HL-60/S4 treated with phorbol 12-myristate 13-acetate at 8.2 ng/mL for 4 days and 3 days (cell line): ENCODE measurements around the gene TPD52L1.
"Not testable (repeated sequence)": the region's sequence is repeated elsewhere in the genome, so short reads cannot be mapped to it uniquely, and the experiment has no call there.

Source experiments
- in situ Hi-C: fragments of 300-500 bp; cut with MboI; formaldehyde crosslinking; loops from 2 replicates; pipeline ENCODE4 v1.15.0; 2022; ENCODE audit warnings: low sequenced_read_pairs

The TPD52L1 gene

DNA sequence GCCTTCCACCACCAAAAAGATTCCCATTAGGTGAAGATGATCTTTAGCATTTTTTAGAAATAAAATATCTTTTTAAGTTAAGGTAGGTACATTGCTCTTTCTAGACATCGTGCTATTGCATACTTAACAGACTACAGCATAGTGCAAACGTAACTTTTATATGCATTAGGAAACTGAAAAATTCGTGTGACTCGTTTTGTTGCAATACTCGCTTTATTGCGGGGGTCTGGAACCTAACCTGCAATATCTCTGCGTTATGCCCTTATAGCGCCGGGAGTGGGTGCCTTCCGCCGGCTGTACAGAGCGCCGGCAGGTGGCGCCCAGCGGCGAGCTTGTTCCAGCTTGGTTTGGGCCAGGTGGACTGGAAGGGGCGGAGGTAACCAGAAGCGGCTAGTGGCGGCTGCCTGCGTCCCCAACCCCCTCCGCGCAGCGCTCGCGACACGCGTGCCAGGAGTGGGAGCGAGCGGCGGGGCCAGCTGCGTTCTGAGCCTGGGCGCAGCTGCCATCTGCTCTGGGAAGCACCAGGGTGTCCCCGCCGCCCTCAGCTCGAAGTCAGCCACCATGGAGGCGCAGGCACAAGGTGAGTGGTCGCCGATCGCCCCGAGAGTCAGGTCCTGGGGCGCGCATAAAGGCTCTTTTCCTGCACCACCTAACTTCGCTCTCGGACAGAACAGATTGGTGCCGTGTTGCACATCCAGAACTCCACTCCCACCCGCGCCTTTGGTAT, at the start of gene TPD52L1:
TSS of gene TPD52L1 (plus strand) at position 383 of the 727 bp plus-strand sequence. CDS start at position 562, 179 bp downstream.
- in situ Hi-C loops = no loop called here

DNA sequence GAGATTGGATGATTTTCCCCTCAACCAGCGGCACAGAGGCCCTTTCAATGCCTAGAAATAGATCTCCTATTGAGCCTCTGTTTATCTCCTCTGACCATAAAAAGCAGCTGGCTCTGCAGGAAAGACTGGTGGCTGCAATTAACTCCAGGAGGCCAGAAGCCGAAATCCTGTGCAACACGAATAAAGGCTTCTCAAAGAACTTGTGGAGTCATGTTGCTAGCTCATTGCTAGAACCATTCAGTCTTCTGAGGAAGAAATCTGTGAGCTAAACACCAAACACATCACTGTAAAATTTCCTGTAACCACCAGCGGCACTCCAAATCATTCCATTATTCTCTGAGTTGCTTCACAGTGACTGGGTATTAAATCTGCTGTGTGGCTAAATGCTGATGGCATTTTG, 49.1 kb upstream of the TPD52L1 start:
- in situ Hi-C loops = no loop called here

DNA sequence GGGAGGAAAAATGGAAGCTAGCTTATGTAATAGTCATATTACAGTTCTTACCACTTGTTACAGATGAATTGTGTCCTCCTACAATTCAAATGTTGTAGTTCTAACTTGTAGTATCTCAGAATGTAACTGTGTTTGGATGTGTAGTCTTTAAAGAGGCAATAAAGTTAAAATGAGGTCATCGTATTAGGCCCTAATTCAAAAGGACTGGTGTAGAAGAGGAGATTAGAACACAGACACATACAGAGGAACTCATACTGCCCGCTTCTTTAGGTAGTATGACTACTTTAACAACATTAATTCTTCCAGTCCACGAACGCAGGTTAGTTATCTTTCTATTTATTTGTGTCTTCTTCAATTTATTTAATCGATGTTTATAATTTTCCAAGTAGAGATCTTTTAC, 46.5 kb upstream of the TPD52L1 start:
- in situ Hi-C loops = no loop called here

DNA sequence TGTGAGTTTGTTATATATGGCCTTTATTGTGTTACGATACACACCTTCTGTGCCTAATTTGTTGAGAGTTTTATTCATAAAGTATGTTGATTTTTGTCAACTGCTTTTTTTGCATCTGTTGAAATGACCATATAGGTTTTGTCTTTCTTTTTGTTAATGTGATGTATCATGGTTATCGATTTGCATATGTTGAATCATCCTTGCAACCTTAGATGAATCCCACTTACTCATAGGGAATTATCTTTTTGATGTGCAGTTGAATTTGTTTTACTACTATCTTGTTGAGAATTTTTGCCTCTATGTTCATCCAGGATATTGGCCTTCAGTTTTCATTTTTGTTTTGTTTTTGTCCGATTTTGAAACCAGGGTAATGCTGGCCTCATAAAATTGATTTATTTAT, 45.7 kb upstream of the TPD52L1 start:
- in situ Hi-C loops = no loop called here

DNA sequence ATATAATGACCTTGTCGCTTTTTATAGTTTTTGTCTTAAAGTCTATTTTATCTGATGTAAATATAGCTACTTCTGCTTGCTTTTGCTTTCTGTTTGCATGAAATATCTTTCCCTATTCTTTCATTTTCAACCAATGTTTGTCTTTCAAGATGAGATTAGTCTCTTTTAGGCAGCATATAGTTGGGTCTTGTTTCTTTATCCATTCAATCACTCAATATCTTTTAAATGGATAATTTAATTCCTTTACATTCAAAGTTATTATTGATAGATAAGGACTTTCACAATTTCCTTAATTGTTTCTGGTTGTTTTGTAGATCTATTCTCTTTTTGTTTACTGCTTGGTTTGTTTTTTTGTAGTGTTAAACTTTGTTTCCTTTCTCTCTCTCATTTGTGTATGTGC, 43.5 kb upstream of the TPD52L1 start:
- in situ Hi-C loops = no loop called here

DNA sequence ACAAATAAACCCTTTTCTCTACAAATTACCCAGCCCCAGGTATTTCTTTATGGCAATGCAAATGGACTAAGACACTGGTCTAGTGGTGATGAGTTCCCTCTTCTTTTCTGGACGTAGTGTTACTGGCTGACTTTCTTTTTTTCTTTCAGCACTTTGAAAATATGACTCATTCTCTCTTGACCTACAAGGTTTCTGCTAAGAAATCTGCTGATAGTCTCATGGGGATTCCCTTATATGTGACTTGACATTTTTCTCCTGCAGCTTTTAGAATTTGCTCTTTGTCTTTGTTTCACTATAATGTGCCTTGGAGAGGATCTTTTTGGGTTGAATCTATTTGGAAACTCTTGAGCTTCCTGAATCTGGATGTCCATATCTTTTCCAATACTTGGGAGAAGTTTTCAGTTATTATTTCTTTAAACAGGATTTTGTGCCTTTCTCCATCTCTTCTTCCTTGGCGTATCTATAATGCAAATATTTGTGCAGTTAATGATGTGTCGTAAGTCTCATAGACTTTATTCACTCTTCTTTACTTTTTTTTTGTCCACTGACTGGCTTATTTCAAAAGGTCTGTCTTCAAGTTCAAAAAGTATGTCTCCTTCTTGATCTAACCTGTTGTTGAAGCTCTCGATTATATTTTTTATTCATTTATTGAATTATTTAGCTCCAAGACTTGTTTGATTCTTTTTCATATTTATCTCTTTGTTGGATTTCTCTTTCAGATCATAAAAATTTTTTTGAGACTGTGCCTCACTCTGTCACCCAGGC, 42.2 kb upstream of the TPD52L1 start:
- in situ Hi-C loops = no loop called here

- in situ Hi-C loops = no loop called here
Observed at GRCh38 chr6:125112934-125113333, 40.6 kb upstream of the TPD52L1 start.

GRCh38 chr6:125114248-125114858, 39.2 kb upstream of the TPD52L1 start:
- in situ Hi-C loops = no loop called here

- in situ Hi-C loops = no loop called here
Observed at GRCh38 chr6:125116170-125116569, 37.4 kb upstream of the TPD52L1 start.

GRCh38 chr6:125116710-125117109, 36.9 kb upstream of the TPD52L1 start:
- in situ Hi-C loops = no loop called here

- in situ Hi-C loops = no loop called here
Observed at GRCh38 chr6:125117818-125118217, 35.8 kb upstream of the TPD52L1 start.

DNA sequence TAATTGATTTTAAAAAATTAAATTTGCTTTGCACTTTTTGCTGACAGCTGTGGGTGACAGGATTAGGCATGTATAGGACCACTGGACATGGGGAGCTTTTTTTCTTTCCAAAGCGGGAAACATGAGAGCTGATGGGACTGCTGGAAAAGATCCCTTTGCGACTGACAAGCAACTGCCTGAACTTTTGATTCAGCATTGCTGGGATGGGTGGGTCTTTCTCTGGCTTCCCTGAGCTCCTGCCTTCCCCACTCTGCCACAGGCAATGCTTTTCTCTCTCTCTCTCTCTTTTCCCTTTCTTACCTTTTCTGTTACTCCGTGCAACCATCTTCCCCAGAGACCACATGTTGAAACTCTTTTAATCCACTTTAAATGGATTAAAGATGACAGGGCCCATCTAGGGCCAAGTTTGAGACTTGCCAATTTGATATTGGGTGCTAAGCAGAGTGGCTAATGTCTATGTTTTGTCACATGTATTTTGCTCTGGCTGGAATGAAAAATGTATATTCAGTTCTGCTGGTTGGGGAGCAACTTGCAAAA, 33.5 kb upstream of the TPD52L1 start:
- in situ Hi-C loops = no loop called here

DNA sequence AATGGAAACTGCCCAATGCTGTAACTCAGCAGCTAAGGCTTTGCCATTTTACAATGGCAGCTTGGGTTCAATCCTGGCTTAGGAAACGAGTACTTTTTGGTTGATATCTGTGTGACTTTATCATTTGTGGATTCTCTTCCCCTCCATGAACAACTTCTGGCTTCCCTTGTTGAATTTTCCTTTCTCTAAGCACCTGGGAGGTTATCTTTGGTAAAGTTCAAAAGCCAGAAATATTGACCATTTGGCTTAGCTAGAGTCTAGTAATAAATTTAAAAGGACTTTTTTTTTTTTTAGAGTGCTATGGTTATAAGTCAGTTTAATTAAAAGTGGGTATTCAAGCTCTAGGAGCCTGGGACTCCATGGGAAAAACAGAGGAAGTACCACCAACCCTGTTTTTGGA, 31.7 kb upstream of the TPD52L1 start:
- in situ Hi-C loops = no loop called here

DNA sequence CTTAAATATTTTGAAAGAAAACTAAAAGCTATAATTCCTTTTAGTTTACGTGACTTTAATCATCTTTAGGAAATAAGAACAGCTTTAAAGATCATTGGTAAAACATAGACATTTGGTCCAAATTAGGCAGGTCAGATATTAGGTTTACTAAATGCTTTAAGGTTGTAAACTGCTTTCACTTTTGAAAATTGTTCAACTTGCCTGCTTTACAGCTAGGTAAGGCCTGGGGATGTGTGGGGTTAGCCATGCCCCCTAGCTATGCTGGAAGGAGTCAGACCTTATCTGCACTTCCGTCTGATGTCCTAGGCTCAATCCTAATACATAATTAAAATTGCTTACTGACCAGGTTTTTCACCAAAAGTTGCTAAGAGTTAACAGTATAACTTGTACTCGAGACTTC, 30.5 kb upstream of the TPD52L1 start:
- in situ Hi-C loops = no loop called here

DNA sequence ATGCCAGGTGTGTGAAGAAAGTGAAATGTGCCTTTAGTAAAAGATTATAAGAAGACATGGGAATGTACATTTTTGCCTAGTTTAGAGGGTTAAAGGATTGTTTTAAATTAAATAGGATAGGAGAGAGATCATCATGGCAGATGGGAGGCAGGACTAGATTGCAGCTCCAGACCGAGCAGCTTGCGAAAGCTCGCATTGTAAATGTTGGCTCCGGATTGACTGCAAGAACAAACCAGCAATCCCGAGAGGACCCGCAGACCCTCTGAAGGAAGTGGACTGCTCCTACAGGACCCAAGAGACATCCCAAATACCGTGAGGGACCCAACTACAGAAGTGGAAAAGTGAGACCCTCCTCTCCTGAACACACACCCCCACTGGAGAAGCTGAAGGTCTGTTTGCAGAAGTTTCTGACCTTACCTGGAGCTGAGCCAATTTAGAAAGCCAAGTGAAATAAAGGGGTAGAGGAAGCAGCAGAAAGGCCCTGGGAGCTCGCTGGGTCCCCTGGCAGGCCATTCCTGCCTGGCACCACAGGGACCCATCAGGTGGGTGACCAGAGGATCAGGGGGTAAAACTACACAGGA, 30.0 kb upstream of the TPD52L1 start:
- in situ Hi-C loops = no loop called here

GRCh38 chr6:125124049-125124669, 29.4 kb upstream of the TPD52L1 start:
- in situ Hi-C loops = no loop called here

DNA sequence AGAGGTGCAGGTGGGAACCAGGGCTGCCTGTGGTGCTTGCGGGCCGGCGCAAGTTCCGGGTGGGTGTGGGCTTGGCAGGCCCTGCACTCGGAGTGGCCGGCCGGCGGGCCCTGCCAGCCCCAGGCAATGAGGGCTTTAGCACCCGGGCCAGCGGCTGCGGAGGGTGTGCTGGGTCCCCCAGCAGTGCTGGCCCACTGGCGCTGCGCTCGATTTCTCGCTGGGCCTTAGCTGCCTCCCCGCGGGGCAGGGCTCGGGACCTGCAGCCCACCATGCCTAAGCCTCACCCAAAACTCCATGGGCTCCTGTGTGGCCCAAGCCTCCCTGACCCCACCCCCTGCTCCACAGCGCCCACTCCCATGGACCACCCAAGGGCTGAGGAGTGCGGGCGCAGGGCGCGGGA, 27.7 kb upstream of the TPD52L1 start:
- in situ Hi-C loops = not testable (repeated sequence)

DNA sequence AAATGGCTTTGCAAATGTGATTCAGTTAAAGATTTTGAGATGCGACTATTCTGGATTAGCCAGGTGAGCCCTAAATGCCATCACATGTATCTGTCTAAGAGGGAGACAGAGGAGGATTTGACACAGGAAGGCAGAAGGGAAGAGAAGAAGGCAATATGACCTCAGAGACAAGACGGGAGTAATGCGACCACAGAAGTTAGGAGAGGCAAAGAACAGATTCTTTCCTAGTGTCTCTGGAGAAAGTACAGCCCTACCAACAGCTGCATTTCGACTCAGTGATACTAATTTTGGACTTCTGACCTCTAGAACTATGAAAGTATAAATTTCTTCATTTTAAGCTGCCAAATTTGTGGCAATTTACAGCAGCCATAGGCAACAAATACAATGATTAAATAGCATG, 24.2 kb upstream of the TPD52L1 start:
- in situ Hi-C loops = no loop called here

DNA sequence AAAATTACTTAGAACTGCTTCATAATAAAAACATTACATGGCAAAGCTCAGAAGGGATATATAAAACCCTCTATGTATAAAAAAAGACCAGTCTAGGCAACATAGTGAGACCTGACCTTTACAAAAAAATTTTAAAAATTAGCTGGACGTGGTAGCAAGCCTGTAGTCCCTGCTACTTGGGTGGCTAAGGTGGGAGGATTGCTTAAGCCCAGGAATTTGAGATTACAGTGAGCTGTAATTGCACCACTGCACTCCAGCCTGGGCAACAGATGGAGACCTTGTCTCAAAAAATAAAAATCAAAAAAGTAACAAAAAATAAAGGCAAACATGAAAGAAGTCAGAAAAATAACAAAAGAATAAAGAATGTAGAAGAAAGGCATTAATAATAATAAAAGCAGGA, 21.5 kb upstream of the TPD52L1 start:
- in situ Hi-C loops = no loop called here

DNA sequence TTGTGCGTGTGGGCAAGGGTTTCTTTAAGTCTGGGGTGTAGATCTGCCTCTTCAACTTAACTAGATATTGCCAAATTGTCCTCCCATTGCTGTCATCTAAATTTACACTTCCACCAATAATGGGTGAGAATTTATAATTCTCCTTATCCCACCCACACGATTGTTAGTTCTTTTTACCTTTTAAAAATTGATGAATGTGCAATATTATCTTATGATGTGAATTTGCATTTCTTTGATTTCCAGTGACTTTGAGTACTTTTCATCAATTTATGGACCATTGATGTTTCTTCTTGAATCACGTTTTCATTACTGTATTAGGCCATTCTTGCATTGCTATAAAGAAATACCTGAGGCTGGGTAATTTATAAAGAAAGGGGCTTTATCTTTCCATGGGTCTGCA, 17.2 kb upstream of the TPD52L1 start:
- in situ Hi-C loops = no loop called here

DNA sequence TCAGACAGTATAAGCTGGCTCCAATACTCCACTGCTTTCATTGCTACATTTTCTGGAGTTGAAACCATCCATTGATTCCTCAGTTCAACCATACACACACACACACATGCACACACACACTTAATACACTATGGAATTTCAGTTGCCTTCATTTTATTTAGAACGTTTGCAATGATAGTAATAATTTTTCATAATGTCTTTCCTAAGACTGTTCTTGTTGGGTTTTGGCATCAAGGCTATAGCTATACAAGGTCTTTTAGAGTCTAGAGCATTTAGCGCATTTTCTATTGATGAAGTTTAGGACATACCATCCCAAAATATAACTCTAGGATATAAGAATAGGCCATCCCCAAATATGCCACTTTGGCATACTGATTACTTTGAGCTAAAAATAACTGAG, 15.5 kb upstream of the TPD52L1 start:
- in situ Hi-C loops = no loop called here
